Endothelial cell of umbilical vein (primary cell): ENCODE measurements around the gene PARP12. TPM values are rescaled to one million over a fixed set of nuclear protein-coding genes. Genes with fewer than 3 reads are reported as not detected.

Experiments
- BruUV-seq: library from RNA; stranded (reverse); fragments of 400-500 nt; replicated peaks from 2 replicates; lab custom pipeline; 2021; lab: Mats Ljungman, UMichigan
- CTCF ChIA-PET: fragments of 300-600, 350-600 bp; sonication (Branson Sonifier 250); formaldehyde crosslinking; loops from one replicate; lab custom pipeline; 2021; ENCODE audit warnings: antibody characterized with exemption, inconsistent platforms; lab: Charles Lee
- POLR2A ChIA-PET: fragments of 300-600, 350-600 bp; sonication (Branson Sonifier 250); formaldehyde crosslinking; loops from one replicate; lab custom pipeline; 2021; ENCODE audit warnings: antibody characterized with exemption, inconsistent platforms; lab: Charles Lee
- DNase-seq: peaks from one replicate; pipeline ENCODE4 v3.0.0-alpha.2; 2011; ENCODE audit warnings: low read depth, low spot score
- FAIRE-seq: peaks from 2 replicates; lab custom pipeline; 2011; peaks lifted over from hg19 to GRCh38; lab: Jason Lieb, UNC
- H2AFZ ChIP-seq: 2 replicates; pipeline ENCODE4 v1.6.0; 2012; ENCODE audit warnings: low read depth, low read length, control low read depth, inconsistent platforms
- H3K27ac ChIP-seq: 2 replicates; pipeline ENCODE4 v1.5.1; 2011; ENCODE audit warnings: low read depth, mild to moderate bottlenecking, control low read depth, low read length, moderate library complexity; ENCODE audit not compliant: insufficient read depth
- H3K27me3 ChIP-seq, 2 experiments: 2 replicates each; pipeline versions ENCODE4 v1.6.0 to v1.6.1; 2011; ENCODE audit warnings: low read length in 2 of 2, mixed read lengths in 1 of 2; ENCODE audit not compliant: control insufficient read depth in 2 of 2, insufficient read depth in 2 of 2
- H3K36me3 ChIP-seq, 2 experiments: 2 replicates in 1 of 2; 3 replicates in 1 of 2; pipeline ENCODE4 v1.5.1; 2011; ENCODE audit warnings: low read length in 2 of 2, mild to moderate bottlenecking in 1 of 2, moderate library complexity in 1 of 2; ENCODE audit not compliant: control insufficient read depth in 2 of 2, insufficient read depth in 2 of 2; ENCODE audit errors: extremely low read depth in 1 of 2
- H3K4me1 ChIP-seq: 3 replicates; pipeline ENCODE4 v1.5.1; 2011; ENCODE audit warnings: mild to moderate bottlenecking, low read length; ENCODE audit not compliant: control insufficient read depth, insufficient read depth; ENCODE audit errors: extremely low read depth
- H3K4me2 ChIP-seq: 2 replicates; pipeline ENCODE4 v1.6.1; 2011; ENCODE audit warnings: low read length, control low read depth, mixed read lengths; ENCODE audit not compliant: insufficient read depth
- H3K4me3 ChIP-seq, 3 experiments: fragments of 200-600 bp in 1 of 3; sonication (generic), shearing (Covaris generic) in 1 of 3; replicated peaks in 1 of 3; 2 replicates each; pipeline ENCODE4 v1.5.1; 2011 to 2016; ENCODE audit warnings: control low read depth in 3 of 3, low read length in 3 of 3, mild to moderate bottlenecking in 2 of 3, inconsistent platforms in 1 of 3, low read depth in 1 of 3, moderate library complexity in 1 of 3; ENCODE audit not compliant: insufficient read depth in 1 of 3
- H3K79me2 ChIP-seq: 2 replicates; pipeline ENCODE4 v1.6.0; 2012; ENCODE audit warnings: low read length, inconsistent platforms; ENCODE audit not compliant: control insufficient read depth, insufficient read depth
- H3K9ac ChIP-seq: replicated peaks from 2 replicates; pipeline ENCODE3; 2011; ENCODE audit warnings: low read length, control low read depth; ENCODE audit not compliant: insufficient read depth; ENCODE audit errors: extremely low read depth
- H3K9me1 ChIP-seq: replicated peaks from 3 replicates; pipeline ENCODE4 v1.6.0; 2011; ENCODE audit warnings: mild to moderate bottlenecking, low read length; ENCODE audit not compliant: control insufficient read depth, insufficient read depth; ENCODE audit errors: extremely low read depth
- H3K9me3 ChIP-seq: replicated peaks from 2 replicates; pipeline ENCODE4 v1.5.1; 2012; ENCODE audit warnings: low read length, inconsistent platforms; ENCODE audit not compliant: control insufficient read depth, insufficient read depth
- H4K20me1 ChIP-seq: replicated peaks from 2 replicates; pipeline ENCODE3; 2011; ENCODE audit warnings: mild to moderate bottlenecking, low read length; ENCODE audit not compliant: control insufficient read depth, insufficient read depth; ENCODE audit errors: extremely low read depth
- CTCF ChIP-seq, 2 donors: IDR thresholded peaks; 1 replicate in 1 of 2; 2 replicates in 1 of 2; pipeline ENCODE4 v1.5.1; 2011; ENCODE audit warnings: low read length in 2 of 2, mild to moderate bottlenecking in 2 of 2, moderate library complexity in 2 of 2, control low read depth in 1 of 2, inconsistent platforms in 1 of 2, low read depth in 1 of 2; ENCODE audit not compliant: insufficient read depth in 1 of 2; ENCODE audit errors: extremely low read depth in 1 of 2
- EZH2 ChIP-seq: IDR thresholded peaks from 2 replicates; pipeline ENCODE4 v1.6.1; 2012; ENCODE audit warnings: borderline replicate concordance, low read depth, mild to moderate bottlenecking, moderate library complexity, low read length, inconsistent platforms; ENCODE audit not compliant: severe bottlenecking
- FOS ChIP-seq: IDR thresholded peaks from 2 replicates; pipeline ENCODE4 v1.6.1; 2011; ENCODE audit warnings: mild to moderate bottlenecking, low read length, moderate library complexity, borderline replicate concordance; ENCODE audit not compliant: insufficient read depth
- GATA2 ChIP-seq: IDR thresholded peaks from 2 replicates; pipeline ENCODE4 v1.7.0; 2011; ENCODE audit warnings: low read depth, mild to moderate bottlenecking, moderate library complexity, mixed read lengths, low read length; ENCODE audit not compliant: insufficient read length, insufficient read depth
- JUN ChIP-seq: IDR thresholded peaks from 2 replicates; pipeline ENCODE4 v1.6.1; 2011; ENCODE audit warnings: borderline replicate concordance, low read depth; ENCODE audit not compliant: insufficient read length, insufficient read depth
- MAX ChIP-seq: IDR thresholded peaks from 2 replicates; pipeline ENCODE4 v1.6.1; 2011; ENCODE audit not compliant: insufficient read depth, insufficient read length
- MYC ChIP-seq: IDR thresholded peaks from one replicate; pipeline ENCODE4 v1.6.1; 2011; ENCODE audit warnings: mild to moderate bottlenecking, low read depth, low read length
- POLR2A ChIP-seq: IDR thresholded peaks from 2 replicates; pipeline ENCODE4 v1.6.1; 2012; ENCODE audit warnings: low read depth, mild to moderate bottlenecking, control low read depth, low read length
- POLR2AphosphoS5 ChIP-seq: IDR thresholded peaks from 2 replicates; pipeline ENCODE4 v1.6.1; 2012; ENCODE audit warnings: low read depth, mild to moderate bottlenecking, control low read depth, low read length, moderate library complexity; ENCODE audit not compliant: insufficient read depth
- dilution Hi-C: fragments of 300-500 bp; cut with MboI; formaldehyde crosslinking; loops from one replicate; pipeline ENCODE4 v1.15.0; 2019; ENCODE audit warnings: low sequenced_read_pairs; ENCODE audit not compliant: extremely low pct_ligation_motif_present
- intact Hi-C: fragments of 100-400 bp; cut with micrococcal nuclease; formaldehyde crosslinking; loops from one replicate; pipeline ENCODE4 v1.10.0; 2022
- polyA plus RNA-seq, 4 experiments: library from polyadenylated mRNA; depleted of rRNA in 3 of 4; stranded (reverse) in 3 of 4; unstranded in 1 of 4; fragments of >200 nt; gene quantifications; 2 replicates each; pipeline versions ENCODE4 v1.2.1 to v1.2.3, GENCODE V29; 2011 to 2012; ENCODE audit warnings: missing spikeins in 1 of 4
- small RNA-seq: library from RNA; depleted of rRNA; stranded (forward); fragments of <200 nt; gene quantifications from one replicate; pipeline ENCODE3, GENCODE V24; 2012; ENCODE audit warnings: low replicate concordance, low read depth; ENCODE audit not compliant: insufficient read depth, insufficient read length
- total RNA-seq: library from RNA; stranded (reverse); gene quantifications from 2 replicates; pipeline ENCODE4 v1.2.3, GENCODE V29; 2021

The PARP12 gene
- total and polyA plus RNA-seq, 2 donors (not counting 3 experiments of a cell fraction or from before 2014, with no cell fraction given): 65.4 to 83.2 TPM

GRCh38 chr7:139974179-139974811 lies 88.5 kb downstream of the PARP12 start:
- no peak overlapping the region for H3K27ac ChIP-seq
- H3K4me2 ChIP-seq: no peak overlapping the region
- H3K9me3 ChIP-seq: no peaks in the 10 kb centered on the region
- POLR2A ChIA-PET: no interaction called here
- CTCF ChIA-PET: interaction anchor here (1.0 to 1.4 kb wide), 2 partner anchors 372 kb away, joined by 3 to 5 read pairs; no protein-coding TSS in a partner anchor
- no peaks in the 10 kb centered on the region for H3K36me3 ChIP-seq
- FAIRE-seq (no peak), DNase-seq (no peak)
- H3K27me3 ChIP-seq: peaks cover 6 to 11% of the 10 kb centered on the region in 2 experiments
- H3K4me1 ChIP-seq: no peaks in the 10 kb centered on the region
- H3K79me2 ChIP-seq: no peaks in the 10 kb centered on the region
- dilution Hi-C loops: no loop called here
- H3K9ac ChIP-seq: no peak overlapping the region
- intact Hi-C loops: no loop called here
- H4K20me1 ChIP-seq: no peaks in the 10 kb centered on the region
- TF ChIP-seq MYC (no peak), CTCF (IDR thresholded peaks at IDR 0.05; ENCODE audit: extremely low read depth in 1 of 2, insufficient read depth in 1 of 2, low read depth in 1 of 2, low read length in 2 of 2) (no peak), GATA2 (no peak), EZH2 (no peak), MAX (no peak), FOS (no peak), POLR2AphosphoS5 (no peak), JUN (no peak), POLR2A (no peak)
- no peak overlapping the region for H2AFZ ChIP-seq
- no TSS peak for BruUV-seq
- no peak overlapping the region for H3K4me3 ChIP-seq
- no peaks in the 10 kb centered on the region for H3K9me1 ChIP-seq

Small RNA genes lying within 50 kb of the gene (small RNA-seq; reads per million reads assigned to genes)
- gene RF00019: not detected

Other genes with a start within 250 kb of the PARP12 start
- gene TBXAS1, start 233.7 kb downstream of the PARP12 start, total RNA-seq: 2.3 and 4.3 TPM in 2 replicates
- 2.1 and 2.2 TPM in 2 replicates for gene TBXAS1, start 233.7 kb downstream of the PARP12 start, polyA plus RNA-seq
- gene KDM7A, start 114.0 kb upstream of the PARP12 start, total RNA-seq: 4.9 and 7.3 TPM in 2 replicates
- 1.8 and 2.4 TPM in 2 replicates for gene KDM7A, start 114.0 kb upstream of the PARP12 start, polyA plus RNA-seq